SU-DHL-6 (cell line): ENCODE results near the gene LRBA.
"Not testable (repeated sequence)": the region's sequence is repeated elsewhere in the genome, so short reads cannot be mapped to it uniquely, and the experiment has no call there.

Source experiments
- H2AFZ ChIP-seq: fragments of 200-600 bp; sonication (generic); 2 replicates; pipeline ENCODE4 v1.6.1; 2014; ENCODE audit warnings: low read depth, mild to moderate bottlenecking, moderate library complexity, mixed read lengths, antibody characterized with exemption, low read length; ENCODE audit not compliant: severe bottlenecking
- H3F3A ChIP-seq: fragments of 200-600 bp; shearing (Covaris generic); 2 replicates; pipeline ENCODE4 v1.6.0; 2016; ENCODE audit warnings: antibody characterized with exemption, mild to moderate bottlenecking; ENCODE audit not compliant: insufficient read depth
- H3K27ac ChIP-seq: fragments of 200-600 bp; sonication (generic); 2 replicates; pipeline ENCODE4 v1.5.1; 2016; ENCODE audit warnings: low read depth, mild to moderate bottlenecking, low read length, moderate library complexity, mixed read lengths
- H3K27me3 ChIP-seq: fragments of 200-600 bp; sonication (generic), shearing (Covaris generic); 2 replicates; pipeline ENCODE4 v1.6.0; 2014; ENCODE audit warnings: mild to moderate bottlenecking, low read length
- H3K36me3 ChIP-seq: fragments of 200-600 bp; sonication (generic); 2 replicates; pipeline ENCODE4 v1.6.1; 2014; ENCODE audit warnings: mild to moderate bottlenecking, low read length, mixed read lengths
- H3K4me2 ChIP-seq: fragments of 300-600, 200-600 bp; shearing (Covaris generic), sonication (generic); 2 replicates; pipeline ENCODE4 v1.6.0; 2014; ENCODE audit warnings: low read length, low read depth, mild to moderate bottlenecking; ENCODE audit not compliant: poor library complexity, severe bottlenecking
- H3K4me3 ChIP-seq: fragments of 200-600 bp; sonication (generic); 2 replicates; pipeline ENCODE4 v1.5.1; 2014; ENCODE audit warnings: antibody characterized with exemption, low read length, mild to moderate bottlenecking, mixed read lengths; ENCODE audit not compliant: insufficient read depth, poor library complexity, severe bottlenecking
- H3K79me2 ChIP-seq: fragments of 200-600 bp; sonication (generic); 2 replicates; pipeline ENCODE4 v1.6.1; 2014; ENCODE audit warnings: mild to moderate bottlenecking, low read length, moderate library complexity; ENCODE audit not compliant: insufficient read depth
- H3K9ac ChIP-seq: fragments of 200-600 bp; sonication (generic); 2 replicates; pipeline ENCODE4 v1.7.0; 2014; ENCODE audit warnings: mild to moderate bottlenecking, low read length
- H3K9me2 ChIP-seq: fragments of 200-600 bp; sonication (generic); replicated peaks from 2 replicates; pipeline ENCODE4 v1.6.1; 2014; ENCODE audit warnings: low read length; ENCODE audit not compliant: insufficient read depth
- H3K9me3 ChIP-seq: fragments of 200-600 bp; sonication (generic); 2 replicates; pipeline ENCODE4 v1.6.1; 2014; ENCODE audit warnings: low read length, mixed read lengths; ENCODE audit not compliant: insufficient read depth
- H4K20me1 ChIP-seq: fragments of 200-600 bp; sonication (generic); 2 replicates; pipeline ENCODE4 v1.6.1; 2014; ENCODE audit warnings: low read depth, mild to moderate bottlenecking, antibody characterized with exemption, low read length, moderate library complexity, mixed read lengths
- EZH2phosphoT487 ChIP-seq: fragments of 200-600 bp; sonication (generic), shearing (Covaris generic); conservative IDR thresholded peaks from 2 replicates; pipeline ENCODE4 v1.6.1; 2018; ENCODE audit warnings: mild to moderate bottlenecking, antibody characterized with exemption, low read length, moderate library complexity, mixed read lengths
- TF ChIP-seq, protein P1 (sequence below): fragments of 200-600 bp; sonication (generic); IDR thresholded peaks from one replicate; pipeline ENCODE4 v1.5.1; 2017; ENCODE audit warnings: antibody characterized with exemption, mild to moderate bottlenecking, low read length, moderate library complexity; ENCODE audit not compliant: insufficient read depth, poor library complexity, severe bottlenecking

The LRBA gene

DNA sequence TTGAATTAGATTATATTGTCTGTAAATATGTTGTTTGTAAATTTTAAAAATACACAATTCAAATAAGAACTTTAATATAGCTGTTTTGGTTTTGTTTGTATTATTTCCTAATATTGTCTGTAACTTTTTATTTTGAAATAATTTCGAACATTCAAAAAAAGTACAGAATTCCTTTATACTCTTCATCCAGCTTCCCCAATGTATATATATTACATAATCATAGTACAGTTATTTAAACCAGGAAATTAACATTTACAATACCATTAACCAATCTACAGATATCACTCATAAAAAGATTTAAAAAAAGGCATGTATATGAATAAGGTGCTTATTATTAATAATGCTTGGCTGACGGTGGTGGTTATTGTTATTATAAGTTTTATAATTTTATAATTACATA, 84.1 kb downstream of the LRBA start:
- peaks cover 8% of the 10 kb centered on the region for H4K20me1 ChIP-seq
- no peak overlapping the region for H3K9ac ChIP-seq
- H3K36me3 ChIP-seq = peaks cover 8% of the 10 kb centered on the region; the same call in 1 of the 2 replicates
- no peaks in the 10 kb centered on the region for H3K27me3 ChIP-seq
- no peaks in the 10 kb centered on the region for H3K9me2 ChIP-seq
- no peak overlapping the region for H3K27ac ChIP-seq
- H3K4me2 ChIP-seq = no peak overlapping the region
- no peaks in the 10 kb centered on the region for H3K9me3 ChIP-seq
- peaks cover 8% of the 10 kb centered on the region; the same call in 1 of the 2 replicates for H3F3A ChIP-seq
- TF ChIP-seq, protein P1, sequence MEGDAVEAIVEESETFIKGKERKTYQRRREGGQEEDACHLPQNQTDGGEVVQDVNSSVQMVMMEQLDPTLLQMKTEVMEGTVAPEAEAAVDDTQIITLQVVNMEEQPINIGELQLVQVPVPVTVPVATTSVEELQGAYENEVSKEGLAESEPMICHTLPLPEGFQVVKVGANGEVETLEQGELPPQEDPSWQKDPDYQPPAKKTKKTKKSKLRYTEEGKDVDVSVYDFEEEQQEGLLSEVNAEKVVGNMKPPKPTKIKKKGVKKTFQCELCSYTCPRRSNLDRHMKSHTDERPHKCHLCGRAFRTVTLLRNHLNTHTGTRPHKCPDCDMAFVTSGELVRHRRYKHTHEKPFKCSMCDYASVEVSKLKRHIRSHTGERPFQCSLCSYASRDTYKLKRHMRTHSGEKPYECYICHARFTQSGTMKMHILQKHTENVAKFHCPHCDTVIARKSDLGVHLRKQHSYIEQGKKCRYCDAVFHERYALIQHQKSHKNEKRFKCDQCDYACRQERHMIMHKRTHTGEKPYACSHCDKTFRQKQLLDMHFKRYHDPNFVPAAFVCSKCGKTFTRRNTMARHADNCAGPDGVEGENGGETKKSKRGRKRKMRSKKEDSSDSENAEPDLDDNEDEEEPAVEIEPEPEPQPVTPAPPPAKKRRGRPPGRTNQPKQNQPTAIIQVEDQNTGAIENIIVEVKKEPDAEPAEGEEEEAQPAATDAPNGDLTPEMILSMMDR = no peak
- TF ChIP-seq EZH2phosphoT487 = no peak
- no peak overlapping the region for H2AFZ ChIP-seq
- peaks cover 36% of the 10 kb centered on the region for H3K79me2 ChIP-seq
- H3K4me3 ChIP-seq = no peak overlapping the region

DNA sequence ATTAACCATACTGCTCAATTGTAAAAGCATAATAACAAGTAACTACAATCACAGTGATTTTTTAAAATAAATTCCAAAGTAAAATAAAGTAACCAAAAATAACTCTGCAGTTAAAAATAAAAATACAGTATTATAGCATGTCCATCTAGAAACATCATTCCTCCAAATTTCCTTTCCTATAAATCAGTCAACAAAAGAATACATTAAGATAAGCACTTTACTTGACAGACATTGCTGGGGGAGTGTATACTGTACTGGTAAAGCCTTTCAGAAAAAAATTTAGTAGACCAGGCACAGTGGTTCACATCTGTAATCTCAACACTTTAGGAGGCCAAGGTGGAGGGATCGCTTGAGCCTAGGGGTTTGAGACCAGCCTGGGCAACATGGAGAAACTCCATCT, 91.1 kb downstream of the LRBA start:
- H3K9me3 ChIP-seq = no peaks in the 10 kb centered on the region
- H3K79me2 ChIP-seq = no peaks in the 10 kb centered on the region
- H4K20me1 ChIP-seq = no peaks in the 10 kb centered on the region
- no peaks in the 10 kb centered on the region for H3K27me3 ChIP-seq
- H2AFZ ChIP-seq = no peak overlapping the region
- no peak for TF ChIP-seq EZH2phosphoT487
- TF ChIP-seq, protein P1 = no peak
- H3K27ac ChIP-seq = no peak overlapping the region
- no peak overlapping the region for H3K9ac ChIP-seq
- H3K4me2 ChIP-seq = no peak overlapping the region
- no peaks in the 10 kb centered on the region for H3K9me2 ChIP-seq
- peaks cover 13% of the 10 kb centered on the region; the same call in 1 of the 2 replicates for H3K36me3 ChIP-seq
- no peak overlapping the region for H3K4me3 ChIP-seq
- H3F3A ChIP-seq = no peaks in the 10 kb centered on the region; the same call in 1 of the 2 replicates

DNA sequence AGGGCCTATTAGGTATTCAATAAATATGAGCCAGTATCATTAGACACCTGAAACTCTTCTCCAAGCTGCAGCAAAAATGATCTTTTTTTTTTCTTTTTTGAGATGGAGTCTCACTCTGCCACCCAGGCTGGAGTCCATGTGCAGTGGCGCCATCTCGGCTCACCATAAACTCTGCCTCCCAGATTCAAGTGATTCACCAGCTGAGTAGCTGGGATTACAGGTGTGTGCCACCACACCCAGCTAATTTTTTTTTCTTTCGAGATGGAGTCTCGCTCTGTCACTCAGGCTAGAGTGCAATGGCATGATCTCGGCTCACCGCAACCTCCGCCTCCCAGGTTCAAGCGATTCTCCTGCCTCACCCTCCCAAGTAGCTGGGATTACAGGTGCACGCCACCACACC, 93.6 kb downstream of the LRBA start:
- H2AFZ ChIP-seq, H3K27ac ChIP-seq, H3K9ac ChIP-seq, H3K27me3 ChIP-seq, H3K9me3 ChIP-seq, H3K79me2 ChIP-seq, H3K36me3 ChIP-seq, H4K20me1 ChIP-seq, H3K9me2 ChIP-seq, H3F3A ChIP-seq, H3K4me3 ChIP-seq, H3K4me2 ChIP-seq: not testable (repeated sequence)

DNA sequence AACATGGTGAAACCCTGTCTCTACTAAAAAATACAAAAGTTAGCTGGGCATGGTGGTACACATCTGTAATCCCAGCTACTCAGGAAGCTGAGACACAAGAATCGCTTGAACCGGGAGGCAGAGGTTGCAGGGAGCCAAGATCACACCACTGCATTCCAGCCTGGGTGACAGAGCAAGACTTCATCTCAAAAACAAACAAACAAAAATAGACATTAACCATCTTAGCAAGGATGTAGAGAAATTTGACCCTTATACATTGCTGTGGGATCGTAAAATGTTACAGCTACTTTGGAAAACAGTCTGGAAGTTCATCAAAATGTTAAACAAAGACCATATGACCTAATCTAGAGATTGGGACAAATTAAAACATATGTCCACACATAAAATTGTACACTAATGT, 96.5 kb downstream of the LRBA start:
- H3K4me2 ChIP-seq, H3K9me3 ChIP-seq, H3K27ac ChIP-seq, H3K27me3 ChIP-seq, H3K9ac ChIP-seq, H3K9me2 ChIP-seq, H4K20me1 ChIP-seq, H3F3A ChIP-seq, H3K79me2 ChIP-seq, H2AFZ ChIP-seq, H3K4me3 ChIP-seq: not testable (repeated sequence)
- peaks cover 35% of the 10 kb centered on the region for H3K36me3 ChIP-seq
